ENCODE measurements around the gene OTOG.

The OTOG gene

GRCh38 chr11:17554487-17554886, 7.4 kb downstream of the OTOG start:
- no peaks in the 10 kb centered on the region for H3K79me2 ChIP-seq (ENCODE audit: low read length)
- no peak overlapping the region for H3K9ac ChIP-seq (ENCODE audit: low read length)
- H2AFZ ChIP-seq (ENCODE audit: low read length), result no peak overlapping the region
- no peaks in the 10 kb centered on the region for H3K9me3 ChIP-seq (replicated peaks; ENCODE audit: insufficient read depth, low read length)
- no peaks in the 10 kb centered on the region for H3F3A ChIP-seq (ENCODE audit: insufficient read depth, low read length)
- H4K20me1 ChIP-seq (ENCODE audit: insufficient read depth, low read length), result no peaks in the 10 kb centered on the region
- no peaks in the 10 kb centered on the region for H3K4me1 ChIP-seq (ENCODE audit: low read length)
- DNase-seq, result no peak
- H3K27ac ChIP-seq (ENCODE audit: low read length), result no peak overlapping the region
- no peaks in the 10 kb centered on the region for H3K27me3 ChIP-seq (replicated peaks; ENCODE audit: insufficient read depth, low read length)
- H3K36me3 ChIP-seq (replicated peaks; ENCODE audit: insufficient read depth, low read length), result no peaks in the 10 kb centered on the region
- no peaks in the 10 kb centered on the region for H3K9me2 ChIP-seq (replicated peaks; ENCODE audit: insufficient read depth, low read length)
- TF ChIP-seq EZH2 (optimal IDR thresholded peaks at IDR 0.05; ENCODE audit: low read depth, low read length), result no peak
- no peak for TF ChIP-seq CTCF (IDR thresholded peaks at IDR 0.05; ENCODE audit: low read length)
- TF ChIP-seq EZH2phosphoT487 (IDR thresholded peaks at IDR 0.05; ENCODE audit: low read length), result no peak
- no peak overlapping the region for H3K4me2 ChIP-seq (ENCODE audit: low read depth, low read length)
- H3K4me3 ChIP-seq (ENCODE audit: low read length), result no peak overlapping the region

- H4K20me1 ChIP-seq (ENCODE audit: insufficient read depth, low read length), result no peaks in the 10 kb centered on the region
- no peaks in the 10 kb centered on the region for H3K4me1 ChIP-seq (ENCODE audit: low read length)
- no peak overlapping the region for H3K4me2 ChIP-seq (ENCODE audit: low read depth, low read length)
- H3K79me2 ChIP-seq (ENCODE audit: low read length), result no peaks in the 10 kb centered on the region
- H3K4me3 ChIP-seq (ENCODE audit: low read length), result no peak overlapping the region
- no peaks in the 10 kb centered on the region for H3K36me3 ChIP-seq (replicated peaks; ENCODE audit: insufficient read depth, low read length)
- TF ChIP-seq CTCF (IDR thresholded peaks at IDR 0.05; ENCODE audit: low read length) (no peak), EZH2phosphoT487 (IDR thresholded peaks at IDR 0.05; ENCODE audit: low read length) (no peak), EZH2 (optimal IDR thresholded peaks at IDR 0.05; ENCODE audit: low read depth, low read length) (no peak)
- H3K27ac ChIP-seq (ENCODE audit: low read length), result no peak overlapping the region
- DNase-seq, result no peak
- no peaks in the 10 kb centered on the region for H3F3A ChIP-seq (ENCODE audit: insufficient read depth, low read length)
- H2AFZ ChIP-seq (ENCODE audit: low read length), result no peak overlapping the region
- H3K27me3 ChIP-seq (replicated peaks; ENCODE audit: insufficient read depth, low read length), result 0 out of 2 replicates have a peak, but pooled peaks cover 3% of the 10 kb centered on the region
- H3K9me2 ChIP-seq (replicated peaks; ENCODE audit: insufficient read depth, low read length), result no peaks in the 10 kb centered on the region
- no peak overlapping the region for H3K9ac ChIP-seq (ENCODE audit: low read length)
- no peaks in the 10 kb centered on the region for H3K9me3 ChIP-seq (replicated peaks; ENCODE audit: insufficient read depth, low read length)
These were observed 9.9 kb downstream of the OTOG start for GRCh38 chr11:17556999-17557398.

GRCh38 chr11:17558025-17558780, 11.1 kb downstream of the OTOG start:
- Histone ChIP-seq H3K4me1 (ENCODE audit: low read length) (no peaks in the 10 kb centered on the region), H3K36me3 (replicated peaks; ENCODE audit: insufficient read depth, low read length) (no peaks in the 10 kb centered on the region), H4K20me1 (ENCODE audit: insufficient read depth, low read length) (no peaks in the 10 kb centered on the region), H2AFZ (ENCODE audit: low read length) (no peak overlapping the region), H3F3A (ENCODE audit: insufficient read depth, low read length) (no peaks in the 10 kb centered on the region), H3K4me2 (ENCODE audit: low read depth, low read length) (no peak overlapping the region), H3K27me3 (replicated peaks; ENCODE audit: insufficient read depth, low read length) (0 out of 2 replicates have a peak, but pooled peaks cover 3% of the 10 kb centered on the region), H3K9ac (ENCODE audit: low read length) (no peak overlapping the region), H3K9me3 (replicated peaks; ENCODE audit: insufficient read depth, low read length) (no peaks in the 10 kb centered on the region), H3K27ac (ENCODE audit: low read length) (no peak overlapping the region), H3K9me2 (replicated peaks; ENCODE audit: insufficient read depth, low read length) (no peaks in the 10 kb centered on the region), H3K79me2 (ENCODE audit: low read length) (no peaks in the 10 kb centered on the region), H3K4me3 (ENCODE audit: low read length) (no peak overlapping the region)
- TF ChIP-seq CTCF (IDR thresholded peaks at IDR 0.05; ENCODE audit: low read length), result no peak
- no peak for TF ChIP-seq EZH2 (optimal IDR thresholded peaks at IDR 0.05; ENCODE audit: low read depth, low read length)
- TF ChIP-seq EZH2phosphoT487 (IDR thresholded peaks at IDR 0.05; ENCODE audit: low read length), result no peak
- DNase-seq, result no peak
